PC-9 (cell line): ENCODE data around the gene FGF19. TPM values are rescaled to one million over a fixed set of nuclear protein-coding genes. Genes with fewer than 3 reads are reported as not detected.

Experiments
- BruUV-seq: library from RNA; stranded (reverse); fragments of 400-500 nt; replicated peaks from 2 replicates; lab custom pipeline; 2021; lab: Mats Ljungman, UMichigan
- CTCF ChIA-PET: fragments of 300-600 bp; sonication (Branson Sonifier 250); formaldehyde crosslinking; loops from one replicate; lab custom pipeline; 2022; ENCODE audit warnings: antibody characterized with exemption; lab: Charles Lee
- POLR2A ChIA-PET: fragments of 300-600 bp; sonication (Branson Sonifier 250); formaldehyde crosslinking; loops from one replicate; lab custom pipeline; 2022; ENCODE audit warnings: antibody characterized with exemption; ENCODE audit not compliant: unreplicated experiment; lab: Charles Lee
- DNase-seq, 2 experiments: peaks; one replicate each; pipeline versions ENCODE4 v3.0.0 to v3.0.0-alpha.2; 2015 to 2022; ENCODE audit warnings: mixed read lengths in 1 of 2
- H2AFZ ChIP-seq: fragments of 200-600 bp; sonication (generic); 2 replicates; pipeline ENCODE4 v1.8.1; 2017; ENCODE audit warnings: antibody characterized with exemption
- H3F3A ChIP-seq: fragments of 200-600 bp; sonication (generic); 2 replicates; pipeline ENCODE4 v1.8.1; 2017; ENCODE audit warnings: antibody characterized with exemption, mild to moderate bottlenecking, low read depth; ENCODE audit not compliant: insufficient read depth
- H3K27ac ChIP-seq: fragments of 200-600 bp; sonication (generic); 2 replicates; pipeline ENCODE4 v1.6.1; 2016; ENCODE audit warnings: mixed run types
- H3K27me3 ChIP-seq: fragments of 200-600 bp; sonication (generic); 2 replicates; pipeline ENCODE4 v1.6.1; 2016; ENCODE audit warnings: low read depth, mixed run types; ENCODE audit not compliant: insufficient read depth
- H3K36me3 ChIP-seq: fragments of 200-600 bp; sonication (generic); 2 replicates; pipeline ENCODE4 v1.6.1; 2016; ENCODE audit warnings: low read depth, mixed run types
- H3K4me1 ChIP-seq: fragments of 200-600 bp; sonication (generic); replicated peaks from 2 replicates; pipeline ENCODE4 v1.6.1; 2016; ENCODE audit warnings: mixed run types; ENCODE audit not compliant: insufficient read depth
- H3K4me2 ChIP-seq: fragments of 200-600 bp; sonication (generic); 2 replicates; pipeline ENCODE4 v1.6.1; 2017; ENCODE audit warnings: mixed run types
- H3K4me3 ChIP-seq: fragments of 200-600 bp; sonication (generic); 2 replicates; pipeline ENCODE4 v1.6.1; 2016; ENCODE audit warnings: mixed run types
- H3K79me2 ChIP-seq: fragments of 200-600 bp; sonication (generic); 2 replicates; pipeline ENCODE4 v1.6.1; 2017; ENCODE audit warnings: low read depth, mixed run types
- H3K9me2 ChIP-seq: fragments of 200-600 bp; sonication (generic); 2 replicates; pipeline ENCODE4 v1.8.1; 2017; ENCODE audit warnings: mild to moderate bottlenecking; ENCODE audit not compliant: insufficient read depth
- H3K9me3 ChIP-seq: fragments of 200-600 bp; sonication (generic); 2 replicates; pipeline ENCODE4 v1.8.1; 2016; ENCODE audit warnings: low read depth; ENCODE audit not compliant: insufficient read depth
- H4K20me1 ChIP-seq: fragments of 200-600 bp; sonication (generic); 2 replicates; pipeline ENCODE4 v1.8.1; 2017; ENCODE audit not compliant: insufficient read depth
- CTCF ChIP-seq: fragments of 200-600 bp; sonication (generic); conservative IDR thresholded peaks from 2 replicates; pipeline ENCODE4 v1.6.1; 2017; ENCODE audit warnings: mixed run types, antibody characterized with exemption, mild to moderate bottlenecking, moderate library complexity
- EZH2 ChIP-seq: fragments of 200-600 bp; sonication (generic); IDR thresholded peaks from 2 replicates; pipeline ENCODE4 v1.8.0; 2017; ENCODE audit warnings: antibody characterized with exemption, low read depth
- intact Hi-C: fragments of 100-400 bp; cut with micrococcal nuclease; formaldehyde crosslinking; loops from one replicate; pipeline ENCODE4 v1.10.0; 2022; ENCODE audit not compliant: unreplicated experiment
- total RNA-seq: library from RNA; stranded (reverse); gene quantifications from 2 replicates; pipeline ENCODE4 v1.2.3, GENCODE V29; 2021

FGF19 gene
- total RNA-seq, 1 experiment from 2014 or later, result 2.0 TPM

- Histone ChIP-seq H3K27ac (no peak overlapping the region), H3K4me3 (no peak overlapping the region), H3K79me2 (no peaks in the 10 kb centered on the region), H4K20me1 (no peaks in the 10 kb centered on the region), H3K4me2 (peak overlapping the region; percentile 64; the same call in 1 of the 2 replicates), H3K9me3 (peaks cover 4% of the 10 kb centered on the region; the same call in 1 of the 2 replicates), H3K4me1 (peaks cover 63% of the 10 kb centered on the region), H3K9me2 (no peaks in the 10 kb centered on the region), H2AFZ (no peak overlapping the region), H3K27me3 (no peaks in the 10 kb centered on the region), H3F3A (peaks cover 37% of the 10 kb centered on the region), H3K36me3 (no peaks in the 10 kb centered on the region)
- ChIA-PET CTCF (interaction anchor here (0.7 to 1.2 kb wide), 3 partner anchors 115 to 798 kb away, joined by 3 to 16 read pairs (median 3); no protein-coding TSS in a partner anchor), POLR2A (interaction anchor here (0.7 kb wide), 1 partner anchor 261 kb away, joined by 20 read pairs; no protein-coding TSS in a partner anchor)
- intact Hi-C loops, result loop anchor here (1.0 to 2.0 kb wide), 5 partner anchors 14 to 510 kb away; no protein-coding TSS in a partner anchor
- TF ChIP-seq CTCF (no peak), EZH2 (no peak)
- DNase-seq, result peak in 1 of 2 experiments; percentile 9
- no TSS peak for BruUV-seq
Observed at GRCh38 chr11:69686452-69686851, 17.4 kb downstream of the FGF19 start.

- no TSS peak for BruUV-seq
- Histone ChIP-seq H4K20me1 (no peaks in the 10 kb centered on the region), H3K9me3 (peaks cover 4% of the 10 kb centered on the region; the same call in 1 of the 2 replicates), H3F3A (peaks cover 26% of the 10 kb centered on the region), H3K4me3 (peak overlapping the region; percentile 19; the same call in 1 of the 2 replicates), H3K4me2 (peak overlapping the region; percentile 64), H3K79me2 (no peaks in the 10 kb centered on the region), H3K27me3 (no peaks in the 10 kb centered on the region), H3K27ac (no peak overlapping the region), H3K4me1 (peaks cover 53% of the 10 kb centered on the region), H2AFZ (no peak overlapping the region), H3K36me3 (no peaks in the 10 kb centered on the region), H3K9me2 (no peaks in the 10 kb centered on the region)
- ChIA-PET CTCF (interaction anchor here (0.6 kb wide), 1 partner anchor 506 kb away, joined by 6 read pairs; no protein-coding TSS in a partner anchor), POLR2A (no interaction called here)
- no peak for DNase-seq
- TF ChIP-seq CTCF, result no peak
- no peak for TF ChIP-seq EZH2
- intact Hi-C loops, result no loop called here
Observed at GRCh38 chr11:69685348-69685747, 18.5 kb downstream of the FGF19 start.

GRCh38 chr11:69684651-69685050, 19.2 kb downstream of the FGF19 start:
- Histone ChIP-seq H3K4me3 (no peak overlapping the region), H4K20me1 (no peaks in the 10 kb centered on the region), H3K36me3 (no peaks in the 10 kb centered on the region), H3K4me1 (peaks cover 46% of the 10 kb centered on the region), H3K27ac (no peak overlapping the region), H3K79me2 (no peaks in the 10 kb centered on the region), H3F3A (peaks cover 24% of the 10 kb centered on the region), H3K4me2 (no peak overlapping the region), H2AFZ (no peak overlapping the region), H3K9me2 (no peaks in the 10 kb centered on the region), H3K9me3 (peaks cover 4% of the 10 kb centered on the region; the same call in 1 of the 2 replicates), H3K27me3 (no peaks in the 10 kb centered on the region)
- ChIA-PET POLR2A (no interaction called here), CTCF (no interaction called here)
- BruUV-seq, result no TSS peak
- intact Hi-C loops, result no loop called here
- TF ChIP-seq EZH2 (no peak), CTCF (no peak)
- no peak for DNase-seq
